Parathyroid adenoma (tissue), 2 donors: ENCODE results near the gene DTX4.

Source experiments
- H2AFZ ChIP-seq: fragments of 300-600 bp; sonication (generic); one replicate; pipeline ENCODE4 v1.7.0; 2017; ENCODE audit warnings: antibody characterized with exemption, mild to moderate bottlenecking
- H3K27ac ChIP-seq: fragments of 300-600 bp; sonication (generic); one replicate; pipeline ENCODE4 v1.7.0; 2017
- H3K27me3 ChIP-seq: fragments of 300-600 bp; sonication (generic); one replicate; pipeline ENCODE4 v1.7.0; 2017; ENCODE audit warnings: low read length; ENCODE audit not compliant: control insufficient read depth, insufficient read depth
- H3K36me3 ChIP-seq: fragments of 300-600 bp; sonication (generic); one replicate; pipeline ENCODE4 v1.7.0; 2017; ENCODE audit warnings: low read length; ENCODE audit not compliant: control insufficient read depth, insufficient read depth
- H3K4me1 ChIP-seq: fragments of 300-600 bp; sonication (generic); one replicate; pipeline ENCODE4 v1.7.0; 2017; ENCODE audit warnings: control low read depth
- H3K4me2 ChIP-seq: fragments of 300-600 bp; sonication (generic); one replicate; pipeline ENCODE4 v1.7.0; 2017; ENCODE audit warnings: low read length
- H3K4me3 ChIP-seq: fragments of 300-600 bp; sonication (generic); one replicate; pipeline ENCODE4 v1.7.0; 2017; ENCODE audit warnings: low read depth, low read length
- H3K79me2 ChIP-seq: fragments of 300-600 bp; sonication (generic); one replicate; pipeline ENCODE4 v1.7.0; 2017; ENCODE audit warnings: control low read depth
- H3K9ac ChIP-seq: fragments of 300-600 bp; sonication (generic); one replicate; pipeline ENCODE4 v1.7.0; 2017; ENCODE audit warnings: mild to moderate bottlenecking
- H3K9me3 ChIP-seq: fragments of 300-600 bp; sonication (generic); one replicate; pipeline ENCODE4 v1.7.0; 2017; ENCODE audit warnings: low read length; ENCODE audit not compliant: control insufficient read depth
- TF ChIP-seq, protein P1 (sequence below): fragments of 300-600 bp; sonication (generic); IDR thresholded peaks from one replicate; pipeline ENCODE4 v1.7.0; 2017; ENCODE audit warnings: antibody characterized with exemption, mild to moderate bottlenecking
- donor health status: primary hyperparathyroidism.

The DTX4 gene

DNA sequence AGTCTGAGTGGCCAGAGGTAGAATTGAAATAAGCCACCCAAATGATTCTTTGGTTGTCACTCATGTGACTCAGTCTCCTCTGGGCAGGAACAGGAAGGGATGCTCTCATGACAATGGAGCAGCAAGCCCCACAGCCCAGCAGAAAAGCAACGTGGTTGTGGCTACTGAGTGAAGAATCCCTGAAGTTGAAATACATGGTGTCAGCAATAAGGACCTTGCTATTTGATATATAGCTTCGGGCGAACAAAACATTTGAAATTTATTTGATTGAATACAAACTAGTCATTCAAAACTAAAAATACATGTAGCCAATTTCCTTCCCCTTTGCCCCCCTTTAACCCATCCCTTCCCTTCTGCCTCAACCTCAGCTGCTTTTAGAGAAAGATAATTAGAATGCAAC lies 14.5 kb upstream of the DTX4 start:
- no peaks in the 10 kb centered on the region for H3K9me3 ChIP-seq
- H3K4me1 ChIP-seq = no peaks in the 10 kb centered on the region
- no peak overlapping the region for H2AFZ ChIP-seq
- TF ChIP-seq, protein P1, sequence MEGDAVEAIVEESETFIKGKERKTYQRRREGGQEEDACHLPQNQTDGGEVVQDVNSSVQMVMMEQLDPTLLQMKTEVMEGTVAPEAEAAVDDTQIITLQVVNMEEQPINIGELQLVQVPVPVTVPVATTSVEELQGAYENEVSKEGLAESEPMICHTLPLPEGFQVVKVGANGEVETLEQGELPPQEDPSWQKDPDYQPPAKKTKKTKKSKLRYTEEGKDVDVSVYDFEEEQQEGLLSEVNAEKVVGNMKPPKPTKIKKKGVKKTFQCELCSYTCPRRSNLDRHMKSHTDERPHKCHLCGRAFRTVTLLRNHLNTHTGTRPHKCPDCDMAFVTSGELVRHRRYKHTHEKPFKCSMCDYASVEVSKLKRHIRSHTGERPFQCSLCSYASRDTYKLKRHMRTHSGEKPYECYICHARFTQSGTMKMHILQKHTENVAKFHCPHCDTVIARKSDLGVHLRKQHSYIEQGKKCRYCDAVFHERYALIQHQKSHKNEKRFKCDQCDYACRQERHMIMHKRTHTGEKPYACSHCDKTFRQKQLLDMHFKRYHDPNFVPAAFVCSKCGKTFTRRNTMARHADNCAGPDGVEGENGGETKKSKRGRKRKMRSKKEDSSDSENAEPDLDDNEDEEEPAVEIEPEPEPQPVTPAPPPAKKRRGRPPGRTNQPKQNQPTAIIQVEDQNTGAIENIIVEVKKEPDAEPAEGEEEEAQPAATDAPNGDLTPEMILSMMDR = no peak
- H3K79me2 ChIP-seq = no peaks in the 10 kb centered on the region
- no peak overlapping the region for H3K9ac ChIP-seq
- H3K4me3 ChIP-seq = no peak overlapping the region
- H3K4me2 ChIP-seq = no peak overlapping the region
- H3K36me3 ChIP-seq = no peaks in the 10 kb centered on the region
- H3K27ac ChIP-seq = no peak overlapping the region
- H3K27me3 ChIP-seq = no peaks in the 10 kb centered on the region

DNA sequence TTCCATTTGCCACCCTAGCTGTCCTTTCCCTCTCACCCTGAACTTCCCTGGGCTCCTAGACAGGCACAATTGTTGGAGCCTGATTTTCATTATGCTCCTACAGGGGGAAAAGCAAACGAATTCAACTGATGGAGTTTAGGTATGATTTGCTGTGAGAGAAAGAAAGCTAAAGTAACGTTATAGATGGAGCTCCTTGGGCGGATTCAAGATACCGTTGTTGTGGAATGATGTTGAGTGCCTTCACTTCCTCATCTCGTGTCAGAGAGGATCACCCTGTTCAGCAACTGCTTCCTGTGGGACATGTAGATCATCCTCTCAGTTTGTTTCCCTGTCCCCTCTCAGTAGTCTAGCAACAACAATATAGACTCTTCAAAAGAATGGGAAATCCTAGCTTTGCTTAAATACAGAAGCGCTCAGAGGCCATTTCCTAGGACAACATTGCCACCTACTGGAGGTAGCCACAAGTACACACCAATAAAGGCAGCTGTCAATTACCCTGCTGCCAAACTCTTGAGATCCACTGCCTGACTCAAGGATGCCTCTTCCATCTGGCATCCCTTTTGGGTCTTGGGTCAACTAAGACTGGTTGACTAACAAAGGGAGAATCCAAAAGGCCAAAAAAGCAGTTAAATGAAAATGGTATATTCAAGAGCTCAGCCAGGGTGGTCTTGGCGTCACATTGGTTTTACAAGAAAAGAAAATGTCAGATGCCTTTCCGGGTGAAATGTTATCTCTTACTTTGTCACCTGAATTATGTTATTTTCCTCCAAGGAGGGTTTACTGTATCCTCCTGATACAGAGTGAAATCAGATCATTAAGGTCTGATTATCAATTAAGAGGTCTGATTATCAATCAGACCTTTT lies 13.5 kb upstream of the DTX4 start:
- Histone ChIP-seq H2AFZ (no peak overlapping the region), H3K36me3 (no peaks in the 10 kb centered on the region), H3K4me2 (no peak overlapping the region), H3K9ac (no peak overlapping the region), H3K4me3 (no peak overlapping the region), H3K27me3 (no peaks in the 10 kb centered on the region), H3K79me2 (no peaks in the 10 kb centered on the region), H3K27ac (no peak overlapping the region), H3K4me1 (no peaks in the 10 kb centered on the region), H3K9me3 (no peaks in the 10 kb centered on the region)
- TF ChIP-seq, protein P1 = peak; percentile 78

DNA sequence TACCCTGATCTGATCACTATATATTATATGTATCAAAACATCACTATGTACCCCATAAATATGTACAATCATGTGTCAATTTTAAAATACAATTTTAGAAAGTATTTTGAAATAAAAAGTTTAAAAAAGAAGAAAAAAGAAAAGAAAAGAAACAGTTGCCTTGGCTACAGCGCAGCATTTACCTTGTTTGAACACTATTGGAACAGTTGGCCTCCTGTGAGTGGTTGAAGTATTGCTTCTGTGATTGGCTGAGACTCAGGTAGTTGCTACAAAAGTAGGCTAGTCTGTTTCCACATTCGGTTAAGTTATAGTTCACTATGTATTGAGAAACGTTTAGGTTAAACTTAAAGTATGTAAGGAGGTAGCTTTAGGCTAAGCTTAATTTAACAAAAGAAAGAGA lies 7.9 kb upstream of the DTX4 start:
- Histone ChIP-seq H3K9me3 (no peaks in the 10 kb centered on the region), H3K27ac (no peak overlapping the region), H2AFZ (no peak overlapping the region), H3K4me1 (no peaks in the 10 kb centered on the region), H3K4me2 (no peak overlapping the region), H3K79me2 (no peaks in the 10 kb centered on the region), H3K27me3 (no peaks in the 10 kb centered on the region), H3K9ac (no peak overlapping the region), H3K36me3 (no peaks in the 10 kb centered on the region), H3K4me3 (no peak overlapping the region)
- TF ChIP-seq, protein P1 = no peak

DNA sequence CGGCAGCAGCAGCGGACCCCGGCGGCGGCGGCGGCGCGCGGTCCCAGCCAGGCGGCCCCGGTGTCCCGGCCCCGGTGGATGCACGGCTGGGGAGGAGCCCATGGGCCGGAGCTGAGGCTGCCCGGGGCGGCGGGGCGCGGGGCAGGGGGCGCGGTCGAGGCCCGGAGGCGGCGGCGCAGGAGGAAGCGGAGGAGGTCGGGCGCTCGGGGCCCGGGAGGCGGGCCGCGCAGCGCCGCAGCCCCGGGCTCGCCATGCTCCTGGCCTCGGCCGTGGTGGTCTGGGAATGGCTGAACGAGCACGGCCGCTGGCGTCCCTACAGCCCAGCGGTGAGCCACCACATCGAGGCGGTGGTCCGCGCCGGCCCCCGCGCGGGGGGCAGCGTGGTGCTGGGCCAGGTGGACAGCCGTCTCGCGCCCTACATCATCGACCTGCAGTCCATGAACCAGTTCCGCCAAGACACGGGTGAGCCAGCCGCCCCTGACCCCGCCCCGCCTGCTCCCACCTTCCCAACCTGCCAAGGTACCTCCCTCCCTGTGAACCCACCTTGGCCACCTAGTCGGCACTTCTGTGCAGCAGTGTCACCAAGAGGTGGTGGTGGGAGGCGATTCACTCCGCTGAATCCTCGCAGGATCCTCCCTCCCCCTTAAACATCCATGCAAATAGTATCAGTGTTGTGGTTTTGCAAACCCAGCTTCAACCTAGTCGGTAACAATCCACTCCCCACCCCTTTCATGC lies 580 bp downstream of the DTX4 start:
- Histone ChIP-seq H3K9me3 (no peaks in the 10 kb centered on the region), H3K27ac (peak overlapping the region; percentile 24), H3K4me1 (peaks cover 2% of the 10 kb centered on the region), H3K9ac (no peak overlapping the region), H3K79me2 (no peaks in the 10 kb centered on the region), H3K4me2 (peak overlapping the region; percentile 93), H3K4me3 (peak overlapping the region; percentile 64), H3K27me3 (no peaks in the 10 kb centered on the region), H2AFZ (peak overlapping the region; percentile 74), H3K36me3 (no peaks in the 10 kb centered on the region)
- TF ChIP-seq, protein P1 = no peak
